ENCODE data around the gene TEAD4. TPM values are rescaled to one million over a fixed set of nuclear protein-coding genes. Genes with fewer than 3 reads are reported as not detected.

TEAD4 gene
- total RNA-seq, 1 donor from 2014 or later: 8.8 TPM

DNA sequence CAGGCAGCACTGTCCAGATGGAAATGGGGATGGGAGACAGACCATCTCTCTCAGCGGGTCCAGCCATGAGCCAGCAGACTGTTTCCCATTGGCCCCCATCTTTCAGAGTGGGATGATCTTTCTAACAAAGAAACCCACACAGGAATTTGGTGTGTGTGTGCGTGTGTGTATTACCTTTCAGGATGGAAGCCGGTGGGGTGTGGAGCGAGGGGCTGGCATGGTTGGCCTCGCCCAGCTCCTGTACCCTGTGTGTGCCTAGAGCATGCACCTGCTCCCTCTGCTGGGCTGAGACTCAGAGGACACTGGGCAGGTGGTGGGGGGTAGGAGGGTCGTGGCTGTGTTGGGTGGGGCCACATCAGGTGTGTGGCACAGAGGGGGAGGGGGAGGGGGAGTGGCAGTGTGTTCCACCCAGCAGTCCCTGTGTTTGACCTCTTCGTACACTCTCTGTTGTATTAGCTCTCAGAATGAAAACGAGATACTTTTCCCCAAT lies 85.0 kb downstream of the TEAD4 start:
- Mint-ChIP-seq H3K27me3 (ENCODE audit: insufficient read depth, low read depth) (peaks cover 10% of the 10 kb centered on the region), H3K27ac (peak overlapping the region; percentile 7), H3K9me3 (no peaks in the 10 kb centered on the region), H3K36me3 (peaks cover 1% of the 10 kb centered on the region), H3K4me3 (no peak overlapping the region), H3K4me1 (peaks cover 20% of the 10 kb centered on the region)
- DNase-seq (ENCODE audit: low spot score): no peak
- TF ChIP-seq EZH2 (IDR thresholded peaks at IDR 0.05): no peak
- TF ChIP-seq EZH2phosphoT487 (IDR thresholded peaks at IDR 0.05): no peak
- TF ChIP-seq CTCF (IDR thresholded peaks at IDR 0.05): no peak
- Histone ChIP-seq H3K79me2 (ENCODE audit: low read depth) (no peaks in the 10 kb centered on the region), H3K27ac (no peak overlapping the region), H3K4me3 (no peak overlapping the region), H2AFZ (replicated peaks) (no peak overlapping the region), H3K27me3 (no peaks in the 10 kb centered on the region), H3K4me1 (peaks cover 7% of the 10 kb centered on the region), H3K4me2 (no peak overlapping the region), H4K20me1 (ENCODE audit: low read depth) (no peaks in the 10 kb centered on the region), H3F3A (ENCODE audit: low read depth) (peaks cover 12% of the 10 kb centered on the region), H3K9me3 (ENCODE audit: low read depth) (no peaks in the 10 kb centered on the region), H3K36me3 (no peaks in the 10 kb centered on the region), H3K9ac (no peak overlapping the region)

DNA sequence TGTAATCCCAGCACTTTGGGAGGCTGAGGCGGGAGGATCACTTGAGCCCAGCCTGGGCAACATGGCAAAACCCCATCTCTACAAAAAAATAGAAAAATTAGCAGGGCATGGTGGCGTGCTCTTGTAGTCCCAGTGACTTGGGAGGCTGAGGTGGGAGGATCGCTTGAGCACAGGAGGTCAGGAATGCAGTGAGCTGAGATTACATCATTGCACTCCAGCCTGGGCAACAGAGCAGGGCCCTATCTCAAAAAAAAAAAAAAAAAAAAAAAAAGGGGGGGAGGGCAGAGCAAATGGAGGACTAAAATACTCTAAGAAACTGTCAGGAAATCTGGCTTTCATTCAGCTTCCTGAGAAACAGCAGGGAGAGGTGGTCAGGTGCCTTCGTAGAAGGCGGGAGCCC lies 86.3 kb downstream of the TEAD4 start:
- Mint-ChIP-seq H3K4me3 (no peak overlapping the region), H3K27me3 (ENCODE audit: insufficient read depth, low read depth) (peaks cover 10% of the 10 kb centered on the region), H3K9me3 (no peaks in the 10 kb centered on the region), H3K27ac (no peak overlapping the region), H3K36me3 (peaks cover 1% of the 10 kb centered on the region), H3K4me1 (peaks cover 25% of the 10 kb centered on the region)
- TF ChIP-seq EZH2phosphoT487 (IDR thresholded peaks at IDR 0.05) (no peak), EZH2 (IDR thresholded peaks at IDR 0.05) (no peak), CTCF (IDR thresholded peaks at IDR 0.05) (no peak)
- Histone ChIP-seq H3K27me3 (no peaks in the 10 kb centered on the region), H3K36me3 (no peaks in the 10 kb centered on the region), H3K9ac (no peak overlapping the region), H2AFZ (replicated peaks) (no peak overlapping the region), H4K20me1 (ENCODE audit: low read depth) (no peaks in the 10 kb centered on the region), H3K27ac (no peak overlapping the region), H3K9me3 (ENCODE audit: low read depth) (no peaks in the 10 kb centered on the region), H3K4me3 (no peak overlapping the region), H3K4me2 (no peak overlapping the region), H3K79me2 (ENCODE audit: low read depth) (no peaks in the 10 kb centered on the region), H3K4me1 (peaks cover 7% of the 10 kb centered on the region), H3F3A (ENCODE audit: low read depth) (peaks cover 12% of the 10 kb centered on the region)
- DNase-seq (ENCODE audit: low spot score): no peak

DNA sequence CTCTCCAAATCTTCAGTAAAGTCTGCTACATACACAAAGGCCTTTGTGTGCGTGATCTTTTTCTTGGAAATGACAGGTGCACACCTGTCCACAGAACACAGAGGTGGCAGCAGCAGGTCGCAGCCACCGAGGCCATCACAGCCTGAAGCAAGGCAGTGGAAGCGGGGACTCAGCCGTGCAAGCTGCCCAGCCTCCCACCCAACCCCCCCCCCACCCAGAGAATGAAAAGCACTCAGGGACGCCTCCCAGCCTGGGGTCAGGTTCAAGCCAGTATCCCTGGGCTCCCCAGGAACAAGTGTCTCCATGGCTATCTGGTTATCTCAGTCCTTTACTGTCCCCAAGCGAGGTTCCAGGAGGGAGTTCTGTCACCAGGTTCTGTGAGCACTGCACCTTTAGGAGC lies 86.8 kb downstream of the TEAD4 start:
- no peaks in the 10 kb centered on the region for H3K36me3 ChIP-seq
- H4K20me1 ChIP-seq (ENCODE audit: low read depth): no peaks in the 10 kb centered on the region
- H3F3A ChIP-seq (ENCODE audit: low read depth): peaks cover 12% of the 10 kb centered on the region
- H3K27me3 ChIP-seq: no peaks in the 10 kb centered on the region
- Mint-ChIP-seq H3K9me3 (no peaks in the 10 kb centered on the region), H3K27ac (no peak overlapping the region), H3K4me1 (peaks cover 25% of the 10 kb centered on the region), H3K36me3 (peaks cover 1% of the 10 kb centered on the region), H3K4me3 (no peak overlapping the region), H3K27me3 (ENCODE audit: insufficient read depth, low read depth) (peaks cover 10% of the 10 kb centered on the region)
- TF ChIP-seq CTCF (IDR thresholded peaks at IDR 0.05): no peak
- no peak for TF ChIP-seq EZH2phosphoT487 (IDR thresholded peaks at IDR 0.05)
- TF ChIP-seq EZH2 (IDR thresholded peaks at IDR 0.05): no peak
- H3K9ac ChIP-seq: no peak overlapping the region
- no peaks in the 10 kb centered on the region for H3K79me2 ChIP-seq (ENCODE audit: low read depth)
- H3K27ac ChIP-seq: no peak overlapping the region
- peaks cover 7% of the 10 kb centered on the region for H3K4me1 ChIP-seq
- no peaks in the 10 kb centered on the region for H3K9me3 ChIP-seq (ENCODE audit: low read depth)
- DNase-seq (ENCODE audit: low spot score): no peak
- H3K4me3 ChIP-seq: no peak overlapping the region
- H3K4me2 ChIP-seq: no peak overlapping the region
- H2AFZ ChIP-seq (replicated peaks): no peak overlapping the region

All from neural progenitor cell (in vitro differentiated cells).